HepG2 (cell line): ENCODE measurements around the gene SPTBN4. TPM values are rescaled to one million over a fixed set of nuclear protein-coding genes. Genes with fewer than 3 reads are reported as not detected.
A peak's percentile ranks its signal among the peaks of the same experiment; 100 is the strongest.

Experiments
- CBX2 ChIP-seq, 2 experiments: fragments of 200-600 bp in 1 of 2; sonication (generic); formaldehyde crosslinking in 1 of 2; IDR thresholded peaks; 2 replicates each; pipeline versions ENCODE4 v1.7.0 to v1.8.1; 2018 to 2022; ENCODE audit warnings: low read depth in 2 of 2, low read length in 1 of 2, mild to moderate bottlenecking in 1 of 2, missing genetic modification reagents in 1 of 2
- E2F5 ChIP-seq: sonication (generic); formaldehyde crosslinking; conservative IDR thresholded peaks from 2 replicates; pipeline ENCODE4 v1.4.0; 2020; ENCODE audit warnings: missing genetic modification reagents
- ETV6 ChIP-seq: sonication (generic); formaldehyde crosslinking; conservative IDR thresholded peaks from 2 replicates; pipeline ENCODE4 v1.4.0; 2020; ENCODE audit warnings: missing genetic modification reagents
- HNRNPK ChIP-seq: fragments of 200-400 bp; formaldehyde crosslinking; IDR thresholded peaks from 2 replicates; pipeline ENCODE4 v1.6.1; 2018; ENCODE audit warnings: low read length, low read depth, moderate library complexity, mild to moderate bottlenecking; ENCODE audit not compliant: poor library complexity, severe bottlenecking
- SKIL ChIP-seq: sonication (generic); formaldehyde crosslinking; IDR thresholded peaks from 2 replicates; pipeline ENCODE4 v1.8.0; 2022; ENCODE audit warnings: missing genetic modification reagents, mild to moderate bottlenecking, moderate library complexity, borderline replicate concordance
- SMARCE1 ChIP-seq: fragments of 450-650 bp; IDR thresholded peaks from 2 replicates; pipeline ENCODE4 v1.6.1; 2017; ENCODE audit warnings: borderline replicate concordance
- TBX2 ChIP-seq: sonication (generic); formaldehyde crosslinking; IDR thresholded peaks from 2 replicates; pipeline ENCODE4 v1.5.0; 2020; ENCODE audit warnings: missing genetic modification reagents, mild to moderate bottlenecking, borderline replicate concordance
- ZFP91 ChIP-seq: sonication (generic); formaldehyde crosslinking; IDR thresholded peaks from 2 replicates; pipeline ENCODE4 v1.9.0; 2022; ENCODE audit warnings: missing genetic modification reagents, mild to moderate bottlenecking, borderline replicate concordance
- ZHX2 ChIP-seq, 2 experiments: sonication (generic) in 1 of 2; formaldehyde crosslinking in 1 of 2; IDR thresholded peaks; 2 replicates each; pipeline versions ENCODE4 v1.6.1 to v1.9.0; 2014 to 2022; ENCODE audit warnings: antibody characterized with exemption in 1 of 2, borderline replicate concordance in 1 of 2, inconsistent platforms in 1 of 2, low read depth in 1 of 2, missing genetic modification reagents in 1 of 2
- ZNF329 ChIP-seq: sonication (generic); formaldehyde crosslinking; IDR thresholded peaks from 2 replicates; pipeline ENCODE4 v1.9.0; 2021; ENCODE audit warnings: low read depth, mild to moderate bottlenecking, missing genetic modification reagents
- ZUFSP ChIP-seq: sonication (generic); formaldehyde crosslinking; IDR thresholded peaks from 2 replicates; pipeline ENCODE4 v1.9.0; 2021; ENCODE audit warnings: missing genetic modification reagents, mild to moderate bottlenecking, borderline replicate concordance
- polyA plus RNA-seq, 8 experiments: library from polyadenylated mRNA; depleted of rRNA in 3 of 8; stranded (reverse) in 7 of 8; unstranded in 1 of 8; fragments of >200 nt; fragmentation: Illumina TruSeq in 4 of 8; extraction: Trizol in 4 of 8; gene quantifications; 2 replicates each; pipeline versions ENCODE4 v1.2.1 to v1.2.3, GENCODE V29; 2011 to 2016; ENCODE audit warnings: low read depth in 4 of 8, missing spikeins in 1 of 8, mixed read lengths in 1 of 8; ENCODE audit not compliant: insufficient read depth in 1 of 8
- total RNA-seq, 5 experiments: library from RNA; depleted of rRNA; stranded (reverse); fragments of >200 nt; fragmentation: Illumina TruSeq; extraction: Trizol; gene quantifications; 2 replicates each; pipeline ENCODE4 v1.2.3, GENCODE V29; 2016; ENCODE audit warnings: low read depth in 1 of 5

Gene SPTBN4
- total and polyA plus RNA-seq, 2 of the 13 experiments (the other 11 are each of a cell fraction or from before 2014, with no cell fraction given) = 0.11 TPM

- TF ChIP-seq HNRNPK = peak; percentile 53
- TF ChIP-seq ZNF329 (CRISPR knock-in tag) = no peak
- no peak for TF ChIP-seq ZUFSP (CRISPR knock-in tag)
- TF ChIP-seq ZHX2 (IDR thresholded peaks at IDR 0.05; ENCODE audit: low read depth) = no peak
- TF ChIP-seq ZHX2 (CRISPR knock-in tag; IDR thresholded peaks at IDR 0.05; ENCODE audit: borderline replicate concordance) = no peak
- TF ChIP-seq E2F5 (CRISPR knock-in tag) = 0 out of 2 replicates have a peak, but pooled peaks have one; percentile 37
- peak; percentile 28; the same call in 1 of the 2 replicates for TF ChIP-seq SKIL
- 0 out of 2 replicates have a peak, but pooled peaks have one; percentile 38 for TF ChIP-seq ETV6
- no peak for TF ChIP-seq CBX2 (IDR thresholded peaks at IDR 0.05; ENCODE audit: low read depth, low read length)
- TF ChIP-seq CBX2 (CRISPR knock-in tag; IDR thresholded peaks at IDR 0.05; ENCODE audit: low read depth) = 0 out of 2 replicates have a peak, but pooled peaks have one; percentile 61
- TF ChIP-seq ZFP91 = peak; percentile 52
- no peak for TF ChIP-seq SMARCE1
- peak; percentile 55; the same call in 1 of the 2 replicates for TF ChIP-seq TBX2 (CRISPR knock-in tag)
Observed at GRCh38 chr19:40605216-40605971, 138.6 kb downstream of the SPTBN4 start (continued).
